ENCODE results near the gene ZNF687. TPM values are rescaled to one million over a fixed set of nuclear protein-coding genes. Genes with fewer than 3 reads are reported as not detected.
"Not testable (repeated sequence)": the region's sequence is repeated elsewhere in the genome, so short reads cannot be mapped to it uniquely, and the experiment has no call there.

Gene ZNF687
- total RNA-seq, 2 donors from 2014 or later = 27.5 to 28.4 TPM

DNA sequence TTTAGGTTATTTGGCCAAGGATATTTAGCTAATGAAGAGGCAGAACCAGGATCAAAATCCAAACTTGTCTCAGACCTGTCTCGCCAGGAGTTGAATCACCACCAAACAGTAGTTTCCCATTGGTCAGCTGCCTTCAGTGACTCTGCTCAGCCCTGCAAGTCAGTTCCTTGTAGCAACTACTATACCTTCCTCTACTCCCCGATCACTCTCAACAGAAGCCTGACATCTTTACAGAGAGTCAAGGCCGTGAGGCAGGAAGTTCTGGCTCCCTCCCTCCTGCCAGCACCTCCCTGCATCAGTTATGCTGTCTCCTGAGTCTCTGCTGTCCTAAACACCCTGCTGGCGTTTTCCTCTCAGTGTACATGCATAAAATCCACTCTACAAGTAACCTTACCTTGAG, 14.3 kb upstream of the ZNF687 start:
- intact Hi-C loops (cut with DNase I) = no loop called here
- TF ChIP-seq, protein P1, sequence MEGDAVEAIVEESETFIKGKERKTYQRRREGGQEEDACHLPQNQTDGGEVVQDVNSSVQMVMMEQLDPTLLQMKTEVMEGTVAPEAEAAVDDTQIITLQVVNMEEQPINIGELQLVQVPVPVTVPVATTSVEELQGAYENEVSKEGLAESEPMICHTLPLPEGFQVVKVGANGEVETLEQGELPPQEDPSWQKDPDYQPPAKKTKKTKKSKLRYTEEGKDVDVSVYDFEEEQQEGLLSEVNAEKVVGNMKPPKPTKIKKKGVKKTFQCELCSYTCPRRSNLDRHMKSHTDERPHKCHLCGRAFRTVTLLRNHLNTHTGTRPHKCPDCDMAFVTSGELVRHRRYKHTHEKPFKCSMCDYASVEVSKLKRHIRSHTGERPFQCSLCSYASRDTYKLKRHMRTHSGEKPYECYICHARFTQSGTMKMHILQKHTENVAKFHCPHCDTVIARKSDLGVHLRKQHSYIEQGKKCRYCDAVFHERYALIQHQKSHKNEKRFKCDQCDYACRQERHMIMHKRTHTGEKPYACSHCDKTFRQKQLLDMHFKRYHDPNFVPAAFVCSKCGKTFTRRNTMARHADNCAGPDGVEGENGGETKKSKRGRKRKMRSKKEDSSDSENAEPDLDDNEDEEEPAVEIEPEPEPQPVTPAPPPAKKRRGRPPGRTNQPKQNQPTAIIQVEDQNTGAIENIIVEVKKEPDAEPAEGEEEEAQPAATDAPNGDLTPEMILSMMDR (IDR thresholded peaks at IDR 0.05) = no peak
- H3K36me3 ChIP-seq = peaks cover 9% of the 10 kb centered on the region
- H3K4me3 ChIP-seq = no peak overlapping the region
- DNase-seq = no peak
- no peaks in the 10 kb centered on the region for H3K4me1 ChIP-seq
- H3K9me3 ChIP-seq = no peaks in the 10 kb centered on the region
- H3K27me3 ChIP-seq = no peaks in the 10 kb centered on the region
- no peak overlapping the region for H3K27ac ChIP-seq
- H3K9ac ChIP-seq (ENCODE audit: low read depth in 2 of 2, low read length in 2 of 2) = no peak overlapping the region

DNA sequence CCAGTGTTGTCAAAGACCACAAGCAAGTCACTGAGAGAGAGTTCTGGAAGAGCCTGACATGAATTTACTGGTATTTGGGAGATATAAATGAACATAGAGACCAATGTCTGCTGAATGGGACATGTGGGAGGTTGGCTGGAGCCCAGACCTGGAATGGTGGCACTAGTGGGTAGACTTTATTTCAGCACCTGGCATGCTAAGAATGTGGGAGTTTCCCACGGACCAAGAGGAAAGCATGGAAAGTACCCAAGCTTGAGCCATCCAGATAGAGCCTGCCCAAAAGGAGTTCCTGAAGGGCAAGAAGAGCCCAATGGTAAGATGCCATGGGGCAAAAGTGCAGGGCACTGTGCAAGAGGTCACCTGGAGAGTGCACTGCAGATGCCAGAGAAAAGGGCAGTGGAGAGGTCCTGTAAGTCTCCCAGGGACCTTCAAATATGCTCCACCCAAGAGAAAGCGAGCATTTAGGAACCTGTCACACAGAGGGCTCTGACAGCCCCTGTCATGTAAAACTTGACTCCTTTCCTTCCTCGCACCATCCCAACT, 8.1 kb upstream of the ZNF687 start:
- TF ChIP-seq, protein P1 (IDR thresholded peaks at IDR 0.05) = no peak
- no peak overlapping the region for H3K9ac ChIP-seq (ENCODE audit: low read depth in 2 of 2, low read length in 2 of 2)

DNA sequence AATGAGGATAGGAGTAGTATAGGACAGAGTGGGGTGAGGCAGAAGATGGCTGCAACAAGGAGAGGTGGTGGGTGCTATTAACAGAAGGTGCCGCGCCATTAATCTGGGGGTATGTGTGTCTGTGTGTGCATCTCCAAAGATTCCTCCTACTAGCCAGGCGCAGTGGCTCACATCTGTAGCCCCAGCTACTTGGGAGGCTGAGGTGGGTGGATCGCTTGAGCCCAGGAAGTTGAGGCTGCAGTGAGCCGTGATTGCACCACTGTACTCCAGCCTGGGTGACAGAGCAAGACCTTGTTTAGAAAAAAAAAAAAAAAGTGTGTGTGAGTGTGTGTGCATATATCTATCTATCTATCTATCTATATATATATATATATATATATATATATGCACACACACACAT, 6.8 kb upstream of the ZNF687 start:
- H3K9ac ChIP-seq (ENCODE audit: low read depth in 2 of 2, low read length in 2 of 2); H3K4me1 ChIP-seq; DNase-seq; H3K27me3 ChIP-seq; H3K9me3 ChIP-seq; H3K36me3 ChIP-seq; intact Hi-C loops (cut with DNase I); H3K27ac ChIP-seq; H3K4me3 ChIP-seq: not testable (repeated sequence)

More for the DNA sequence above, 8.1 kb upstream of the ZNF687 start:
- no peaks in the 10 kb centered on the region for H3K9me3 ChIP-seq
- H3K27ac ChIP-seq = no peak overlapping the region
- no peak overlapping the region for H3K4me3 ChIP-seq
- no peaks in the 10 kb centered on the region for H3K4me1 ChIP-seq
- no peaks in the 10 kb centered on the region for H3K27me3 ChIP-seq
- H3K36me3 ChIP-seq = no peaks in the 10 kb centered on the region
- DNase-seq = no peak
- intact Hi-C loops (cut with DNase I) = no loop called here

DNA sequence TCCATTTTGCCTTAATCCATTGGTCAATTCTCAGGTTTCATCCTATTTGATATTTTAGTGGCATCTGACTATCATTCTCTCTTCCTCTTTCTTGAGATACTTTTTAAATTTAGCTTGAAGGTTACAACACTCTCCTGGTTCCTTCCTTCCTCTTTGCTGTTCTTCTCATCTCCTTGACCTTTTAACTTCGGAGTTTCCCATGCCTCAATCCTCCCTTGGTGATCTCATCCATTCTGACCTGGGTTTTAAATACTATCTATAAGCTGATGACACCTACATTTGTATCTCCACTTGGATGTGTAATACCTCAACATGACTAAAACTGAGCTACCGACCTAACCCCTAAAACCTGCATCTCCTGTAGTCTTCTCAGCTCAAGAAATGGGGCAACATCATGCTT, 4.8 kb upstream of the ZNF687 start:
- TF ChIP-seq, protein P1 (IDR thresholded peaks at IDR 0.05) = no peak

DNA sequence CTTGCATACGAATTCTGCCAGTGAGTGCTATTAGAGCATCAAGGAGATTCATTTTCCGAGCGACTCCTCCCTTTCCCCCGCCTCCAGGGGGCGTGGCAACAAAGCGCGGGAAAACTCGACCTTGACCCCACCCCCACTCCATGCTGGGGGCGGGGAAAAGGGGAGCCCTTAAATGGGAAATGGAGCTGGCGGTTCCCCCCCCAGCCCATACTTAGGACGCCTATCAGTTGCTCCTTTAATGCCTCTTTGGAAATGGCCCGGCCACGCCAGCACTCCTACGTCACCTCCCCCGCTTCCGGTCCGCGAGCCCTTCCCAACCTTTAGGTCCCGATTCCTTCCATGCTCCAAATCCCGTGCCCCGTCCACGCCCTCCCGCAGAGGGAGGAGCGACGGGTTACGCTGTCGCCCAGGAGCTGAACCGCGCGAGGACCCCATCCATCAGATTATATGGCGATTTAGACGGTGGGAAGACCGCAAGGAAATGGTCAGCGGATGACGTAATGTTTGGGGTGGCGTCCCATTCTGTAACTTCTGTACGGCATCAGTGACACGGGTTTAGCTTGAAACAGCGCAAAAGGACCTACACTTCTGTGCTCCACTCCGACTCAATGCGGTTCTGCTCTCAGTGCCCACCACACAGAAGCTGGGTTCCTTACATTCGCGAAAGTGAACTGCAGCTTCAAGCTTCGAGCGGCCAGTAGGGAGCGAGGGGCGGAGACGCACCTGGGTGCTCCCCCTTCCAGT, 702 bp upstream of the ZNF687 start:
- peak overlapping the region; percentile 91 for H3K27ac ChIP-seq
- peak overlapping the region; percentile 92 for H3K4me3 ChIP-seq
- intact Hi-C loops (cut with DNase I) = no loop called here
- TF ChIP-seq, protein P1 (IDR thresholded peaks at IDR 0.05) = no peak
- H3K9me3 ChIP-seq = no peaks in the 10 kb centered on the region
- peaks cover 4% of the 10 kb centered on the region for H3K36me3 ChIP-seq
- peaks cover 4% of the 10 kb centered on the region for H3K4me1 ChIP-seq
- no peaks in the 10 kb centered on the region for H3K27me3 ChIP-seq
- DNase-seq = peak; percentile 98
- peak overlapping the region; percentile 83 to 95 for H3K9ac ChIP-seq (ENCODE audit: low read depth in 2 of 2, low read length in 2 of 2)

More for the DNA sequence above, 4.8 kb upstream of the ZNF687 start:
- no peak overlapping the region for H3K27ac ChIP-seq
- no peaks in the 10 kb centered on the region for H3K4me1 ChIP-seq
- no peak for DNase-seq
- H3K9ac ChIP-seq (ENCODE audit: low read depth in 2 of 2, low read length in 2 of 2) = no peak overlapping the region
- no peaks in the 10 kb centered on the region for H3K9me3 ChIP-seq
- intact Hi-C loops (cut with DNase I) = no loop called here
- H3K36me3 ChIP-seq = no peaks in the 10 kb centered on the region
- H3K27me3 ChIP-seq = no peaks in the 10 kb centered on the region
- no peak overlapping the region for H3K4me3 ChIP-seq

All from colonic mucosa (tissue), 4 donors.